AG09319 (cell line): ENCODE measurements around the gene EFCAB6.

Experiments
- DNase-seq: peaks from one replicate; pipeline ENCODE4 v3.0.0-alpha.2; 2010; ENCODE audit warnings: low read depth; ENCODE audit errors: extremely low read depth
- TF ChIP-seq, protein P1 (sequence below): IDR thresholded peaks from 2 replicates; pipeline ENCODE4 v1.5.1; 2011; ENCODE audit warnings: low read depth, mild to moderate bottlenecking, inconsistent platforms, low read length, moderate library complexity

The EFCAB6 gene

DNA sequence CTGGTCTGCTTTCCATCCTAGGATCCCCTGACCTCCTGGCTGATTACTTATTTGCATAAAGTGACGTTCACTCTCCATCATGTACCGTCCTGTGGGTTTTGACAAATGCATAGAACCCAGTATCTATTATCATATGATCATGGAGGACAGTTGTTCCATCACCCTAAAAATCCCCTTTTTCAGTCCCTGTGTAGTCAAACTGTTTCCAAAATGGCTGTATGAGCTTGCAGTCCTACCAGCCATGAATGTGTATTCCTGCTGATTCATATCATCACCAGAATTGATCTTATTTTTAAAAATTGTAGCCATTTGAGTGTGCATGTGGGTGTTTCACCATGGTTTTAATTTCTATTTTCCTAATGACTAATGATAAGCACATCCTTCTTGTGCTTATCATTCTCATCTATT lies 291.5 kb downstream of the EFCAB6 start:
- no peak for DNase-seq
- TF ChIP-seq, protein P1, sequence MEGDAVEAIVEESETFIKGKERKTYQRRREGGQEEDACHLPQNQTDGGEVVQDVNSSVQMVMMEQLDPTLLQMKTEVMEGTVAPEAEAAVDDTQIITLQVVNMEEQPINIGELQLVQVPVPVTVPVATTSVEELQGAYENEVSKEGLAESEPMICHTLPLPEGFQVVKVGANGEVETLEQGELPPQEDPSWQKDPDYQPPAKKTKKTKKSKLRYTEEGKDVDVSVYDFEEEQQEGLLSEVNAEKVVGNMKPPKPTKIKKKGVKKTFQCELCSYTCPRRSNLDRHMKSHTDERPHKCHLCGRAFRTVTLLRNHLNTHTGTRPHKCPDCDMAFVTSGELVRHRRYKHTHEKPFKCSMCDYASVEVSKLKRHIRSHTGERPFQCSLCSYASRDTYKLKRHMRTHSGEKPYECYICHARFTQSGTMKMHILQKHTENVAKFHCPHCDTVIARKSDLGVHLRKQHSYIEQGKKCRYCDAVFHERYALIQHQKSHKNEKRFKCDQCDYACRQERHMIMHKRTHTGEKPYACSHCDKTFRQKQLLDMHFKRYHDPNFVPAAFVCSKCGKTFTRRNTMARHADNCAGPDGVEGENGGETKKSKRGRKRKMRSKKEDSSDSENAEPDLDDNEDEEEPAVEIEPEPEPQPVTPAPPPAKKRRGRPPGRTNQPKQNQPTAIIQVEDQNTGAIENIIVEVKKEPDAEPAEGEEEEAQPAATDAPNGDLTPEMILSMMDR: no peak

DNA sequence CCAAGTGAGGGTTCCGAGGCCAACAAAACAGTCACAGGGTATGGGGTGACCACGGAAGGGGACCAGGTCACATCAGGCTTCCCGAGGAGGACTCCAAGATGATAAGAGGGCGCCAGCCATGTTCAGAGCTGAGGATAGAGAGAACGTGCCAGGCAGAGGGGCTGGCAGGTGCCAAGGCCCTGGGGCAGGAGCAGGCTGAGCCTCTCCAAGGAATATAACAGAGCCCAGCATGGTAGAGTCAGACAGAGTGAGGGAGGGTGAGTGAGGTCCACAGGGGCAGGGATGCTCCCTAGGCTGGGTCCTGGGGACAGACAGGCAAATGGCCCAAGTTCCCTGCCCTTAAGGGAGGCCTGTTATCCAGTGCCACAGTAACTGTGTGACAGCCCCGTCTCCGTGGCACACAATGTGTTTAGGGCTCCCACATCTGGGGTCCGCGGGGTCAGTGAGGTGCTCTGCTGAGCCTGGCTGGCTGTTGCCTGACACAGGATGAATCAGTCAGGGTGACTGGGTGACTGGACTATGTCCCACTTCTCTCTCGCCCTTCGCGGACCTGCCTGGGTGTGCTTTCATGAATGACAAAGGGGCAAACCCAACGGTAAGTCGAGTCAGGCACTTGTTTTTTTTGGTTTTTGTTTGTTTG lies 295.0 kb downstream of the EFCAB6 start:
- no peak for DNase-seq
- TF ChIP-seq, protein P1: no peak

GRCh38 chr22:43516386-43516785 lies 295.7 kb downstream of the EFCAB6 start:
- DNase-seq: no peak
- TF ChIP-seq, protein P1: no peak

DNA sequence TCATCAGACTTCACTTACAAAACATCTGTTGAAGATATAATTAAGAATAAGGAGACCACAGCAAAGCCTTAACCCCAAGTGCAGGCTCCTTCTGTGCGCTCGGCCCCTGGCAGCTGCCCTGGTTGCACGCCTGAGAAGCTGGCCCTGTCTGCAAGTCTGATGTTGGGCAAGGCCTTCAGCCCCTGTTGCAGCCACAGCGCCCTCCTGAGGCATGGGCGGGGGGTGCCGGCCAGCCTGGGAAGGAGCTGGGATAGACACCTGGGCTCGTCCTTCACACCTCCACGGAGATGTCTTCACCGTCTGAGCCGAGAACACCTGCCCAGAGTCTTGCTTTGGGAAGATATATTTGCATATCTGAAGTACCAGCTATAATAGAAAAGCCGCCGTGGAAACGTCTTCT lies 296.2 kb downstream of the EFCAB6 start:
- DNase-seq: no peak
- TF ChIP-seq, protein P1: no peak

GRCh38 chr22:43515411-43515810 lies 296.7 kb downstream of the EFCAB6 start:
- TF ChIP-seq, protein P1: no peak
- DNase-seq: no peak

- no peak for DNase-seq
- TF ChIP-seq, protein P1: no peak
Measured at GRCh38 chr22:43514476-43515157, 297.5 kb downstream of the EFCAB6 start.

- no peak for DNase-seq
- TF ChIP-seq, protein P1: no peak
Measured at GRCh38 chr22:43512279-43512678, 299.8 kb downstream of the EFCAB6 start.
